ENCODE data around the gene CLEC10A.

GRCh38 chr17:7098802-7099459 lies 18.9 kb upstream of the CLEC10A start:
- TF ChIP-seq CTCF (IDR thresholded peaks at IDR 0.05) (no peak), POLR2AphosphoS5 (IDR thresholded peaks at IDR 0.05; ENCODE audit: low read depth, low read length) (no peak)
- TF ChIP-seq, protein P1, sequence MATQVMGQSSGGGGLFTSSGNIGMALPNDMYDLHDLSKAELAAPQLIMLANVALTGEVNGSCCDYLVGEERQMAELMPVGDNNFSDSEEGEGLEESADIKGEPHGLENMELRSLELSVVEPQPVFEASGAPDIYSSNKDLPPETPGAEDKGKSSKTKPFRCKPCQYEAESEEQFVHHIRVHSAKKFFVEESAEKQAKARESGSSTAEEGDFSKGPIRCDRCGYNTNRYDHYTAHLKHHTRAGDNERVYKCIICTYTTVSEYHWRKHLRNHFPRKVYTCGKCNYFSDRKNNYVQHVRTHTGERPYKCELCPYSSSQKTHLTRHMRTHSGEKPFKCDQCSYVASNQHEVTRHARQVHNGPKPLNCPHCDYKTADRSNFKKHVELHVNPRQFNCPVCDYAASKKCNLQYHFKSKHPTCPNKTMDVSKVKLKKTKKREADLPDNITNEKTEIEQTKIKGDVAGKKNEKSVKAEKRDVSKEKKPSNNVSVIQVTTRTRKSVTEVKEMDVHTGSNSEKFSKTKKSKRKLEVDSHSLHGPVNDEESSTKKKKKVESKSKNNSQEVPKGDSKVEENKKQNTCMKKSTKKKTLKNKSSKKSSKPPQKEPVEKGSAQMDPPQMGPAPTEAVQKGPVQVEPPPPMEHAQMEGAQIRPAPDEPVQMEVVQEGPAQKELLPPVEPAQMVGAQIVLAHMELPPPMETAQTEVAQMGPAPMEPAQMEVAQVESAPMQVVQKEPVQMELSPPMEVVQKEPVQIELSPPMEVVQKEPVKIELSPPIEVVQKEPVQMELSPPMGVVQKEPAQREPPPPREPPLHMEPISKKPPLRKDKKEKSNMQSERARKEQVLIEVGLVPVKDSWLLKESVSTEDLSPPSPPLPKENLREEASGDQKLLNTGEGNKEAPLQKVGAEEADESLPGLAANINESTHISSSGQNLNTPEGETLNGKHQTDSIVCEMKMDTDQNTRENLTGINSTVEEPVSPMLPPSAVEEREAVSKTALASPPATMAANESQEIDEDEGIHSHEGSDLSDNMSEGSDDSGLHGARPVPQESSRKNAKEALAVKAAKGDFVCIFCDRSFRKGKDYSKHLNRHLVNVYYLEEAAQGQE (IDR thresholded peaks at IDR 0.05; ENCODE audit: insufficient read depth in 1 of 2, low read depth in 2 of 2, low read length in 1 of 2): no peak
